Gastroesophageal sphincter (tissue), 3 donors: Measurements from ENCODE around the gene PRR13.

ENCODE experiments used
- EP300 ChIP-seq: sonication (generic); formaldehyde crosslinking; IDR thresholded peaks from one replicate; pipeline ENCODE4 v1.6.1; 2017; ENCODE audit warnings: antibody characterized with exemption, mild to moderate bottlenecking
- POLR2A ChIP-seq, 2 donors: fragments of 450-650 bp; IDR thresholded peaks; one replicate each; pipeline ENCODE4 v1.6.1; 2017; ENCODE audit warnings: antibody characterized with exemption in 2 of 2, mild to moderate bottlenecking in 2 of 2, moderate library complexity in 1 of 2
- POLR2AphosphoS5 ChIP-seq: sonication (generic); formaldehyde crosslinking; IDR thresholded peaks from one replicate; pipeline ENCODE4 v1.6.1; 2017; ENCODE audit warnings: antibody characterized with exemption
- TF ChIP-seq, protein P1 (sequence below), 4 experiments: fragments of 200-600 bp in 2 of 4; fragments of 450-650 bp in 2 of 4; sonication (generic) in 1 of 4; IDR thresholded peaks; one replicate each; pipeline ENCODE4 v1.5.1; 2017 to 2019; ENCODE audit warnings: antibody characterized with exemption in 4 of 4, mild to moderate bottlenecking in 2 of 4, moderate library complexity in 2 of 4

DNA sequence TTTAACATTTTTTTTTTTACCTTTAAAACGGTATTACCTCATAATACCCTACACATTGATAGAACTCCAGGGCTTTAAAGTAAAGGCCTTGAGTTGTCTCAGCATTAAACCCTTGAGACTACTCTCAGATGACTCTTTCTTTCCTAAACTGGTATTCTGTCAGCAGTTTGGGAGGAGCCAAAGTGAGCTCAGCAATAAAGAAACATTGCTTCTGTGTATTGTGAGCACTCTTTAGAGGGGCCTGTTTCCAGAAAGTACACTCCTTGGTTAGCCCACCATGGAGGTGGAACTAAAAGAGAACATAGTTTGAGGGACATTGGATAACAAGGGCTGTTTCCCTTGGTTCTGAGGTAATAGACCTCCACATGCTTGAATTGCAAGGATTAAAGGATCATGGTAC is 37.3 kb downstream of the PRR13 start:
- TF ChIP-seq POLR2A (IDR thresholded peaks at IDR 0.05) = no peak
- no peak for TF ChIP-seq POLR2AphosphoS5
- TF ChIP-seq, protein P1, sequence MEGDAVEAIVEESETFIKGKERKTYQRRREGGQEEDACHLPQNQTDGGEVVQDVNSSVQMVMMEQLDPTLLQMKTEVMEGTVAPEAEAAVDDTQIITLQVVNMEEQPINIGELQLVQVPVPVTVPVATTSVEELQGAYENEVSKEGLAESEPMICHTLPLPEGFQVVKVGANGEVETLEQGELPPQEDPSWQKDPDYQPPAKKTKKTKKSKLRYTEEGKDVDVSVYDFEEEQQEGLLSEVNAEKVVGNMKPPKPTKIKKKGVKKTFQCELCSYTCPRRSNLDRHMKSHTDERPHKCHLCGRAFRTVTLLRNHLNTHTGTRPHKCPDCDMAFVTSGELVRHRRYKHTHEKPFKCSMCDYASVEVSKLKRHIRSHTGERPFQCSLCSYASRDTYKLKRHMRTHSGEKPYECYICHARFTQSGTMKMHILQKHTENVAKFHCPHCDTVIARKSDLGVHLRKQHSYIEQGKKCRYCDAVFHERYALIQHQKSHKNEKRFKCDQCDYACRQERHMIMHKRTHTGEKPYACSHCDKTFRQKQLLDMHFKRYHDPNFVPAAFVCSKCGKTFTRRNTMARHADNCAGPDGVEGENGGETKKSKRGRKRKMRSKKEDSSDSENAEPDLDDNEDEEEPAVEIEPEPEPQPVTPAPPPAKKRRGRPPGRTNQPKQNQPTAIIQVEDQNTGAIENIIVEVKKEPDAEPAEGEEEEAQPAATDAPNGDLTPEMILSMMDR (IDR thresholded peaks at IDR 0.05) = no peak
- no peak for TF ChIP-seq EP300
